ENCODE data around the gene ENTHD1.

Gene ENTHD1

DNA sequence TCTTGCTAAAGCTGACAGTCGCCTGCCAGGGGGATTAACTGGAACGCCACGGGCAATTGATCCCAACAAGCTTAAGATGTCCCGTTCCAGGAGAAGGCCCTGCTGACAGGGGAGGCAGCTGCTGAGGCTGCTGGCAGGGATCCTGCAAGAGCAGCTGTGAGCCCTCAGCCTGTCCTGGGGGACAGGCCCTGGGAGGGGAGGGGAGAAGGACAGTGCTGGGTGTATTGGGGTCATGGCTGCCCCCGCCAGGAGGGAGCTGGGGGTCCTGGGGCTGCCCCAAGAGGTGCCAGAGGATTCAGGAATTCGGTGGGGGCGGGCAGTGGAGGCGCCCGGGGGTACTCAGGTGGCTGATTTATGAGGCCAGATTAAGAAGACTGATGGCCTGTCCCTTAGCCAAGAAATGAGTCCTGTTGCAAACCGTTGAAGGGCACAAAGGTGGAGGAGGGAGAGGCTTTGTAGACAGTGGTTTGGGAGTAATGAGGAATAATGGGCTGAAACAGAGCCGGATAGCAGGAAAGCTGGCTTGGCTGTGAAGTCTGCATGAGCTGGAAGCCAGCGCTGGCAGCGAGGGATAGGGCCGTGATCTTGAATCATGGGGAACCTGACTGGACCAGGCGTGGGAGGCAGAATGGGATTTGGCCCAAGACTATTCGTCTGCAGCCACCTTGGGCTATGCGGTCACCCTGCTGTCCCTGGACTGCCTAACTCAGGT is 189.5 kb downstream of the ENTHD1 start:
- Histone ChIP-seq H3K9me3 (ENCODE audit: control insufficient read depth, low read depth, low read length) (no peaks in the 10 kb centered on the region), H3K27ac (ENCODE audit: low read length) (no peak overlapping the region), H3K27me3 (ENCODE audit: control insufficient read depth, insufficient read depth, low read length) (no peaks in the 10 kb centered on the region), H3K4me1 (ENCODE audit: control insufficient read depth, low read depth, low read length) (peaks cover 8% of the 10 kb centered on the region), H3K36me3 (ENCODE audit: control insufficient read depth, low read depth, low read length) (no peaks in the 10 kb centered on the region), H3K9ac (ENCODE audit: low read length) (no peak overlapping the region), H3K4me3 (ENCODE audit: low read length) (no peak overlapping the region)

DNA sequence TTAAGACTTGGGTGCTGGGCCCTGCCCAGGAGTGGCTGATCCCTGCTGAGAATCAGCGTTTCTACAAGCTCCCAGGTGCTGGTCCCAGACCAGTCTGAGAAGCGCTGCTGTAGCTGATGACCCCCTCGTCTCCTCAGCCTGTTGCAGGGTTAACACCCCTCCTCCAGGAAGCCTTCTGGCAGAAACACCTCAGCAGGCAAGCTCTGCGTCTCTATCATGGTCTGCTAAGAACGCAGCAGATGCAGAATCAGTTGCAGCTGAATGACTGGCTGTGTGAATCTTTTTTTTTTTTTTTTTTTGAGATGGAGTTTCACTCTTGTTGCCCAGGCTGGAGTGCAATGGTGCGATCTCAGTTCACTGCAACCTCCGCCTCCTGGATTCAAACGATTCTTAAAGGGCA is 190.5 kb downstream of the ENTHD1 start:
- no peaks in the 10 kb centered on the region for H3K9me3 ChIP-seq (ENCODE audit: control insufficient read depth, low read depth, low read length)
- no peaks in the 10 kb centered on the region for H3K36me3 ChIP-seq (ENCODE audit: control insufficient read depth, low read depth, low read length)
- no peak overlapping the region for H3K9ac ChIP-seq (ENCODE audit: low read length)
- no peaks in the 10 kb centered on the region for H3K27me3 ChIP-seq (ENCODE audit: control insufficient read depth, insufficient read depth, low read length)
- H3K4me3 ChIP-seq (ENCODE audit: low read length): no peak overlapping the region
- H3K27ac ChIP-seq (ENCODE audit: low read length): no peak overlapping the region
- peaks cover 8% of the 10 kb centered on the region for H3K4me1 ChIP-seq (ENCODE audit: control insufficient read depth, low read depth, low read length)

DNA sequence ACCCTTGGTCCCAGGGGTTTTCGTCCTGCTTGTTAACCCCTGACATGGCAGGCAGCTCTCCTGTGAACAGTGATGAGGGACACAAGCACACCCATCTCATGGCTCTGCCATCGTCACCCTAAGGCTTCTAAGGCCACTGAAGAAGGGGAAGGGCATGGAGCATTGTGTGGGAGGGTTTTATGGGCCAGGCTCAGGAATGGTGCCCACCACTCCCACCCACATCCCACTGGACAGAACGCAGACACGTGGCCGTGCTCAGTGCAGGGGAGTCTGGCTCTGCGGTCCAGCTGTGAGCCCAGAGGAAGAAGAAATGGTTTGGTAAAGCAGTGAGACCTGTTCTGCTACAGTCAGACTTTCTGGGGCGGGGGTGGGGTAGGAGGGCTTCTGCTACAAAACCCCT is 193.0 kb downstream of the ENTHD1 start:
- no peaks in the 10 kb centered on the region for H3K27me3 ChIP-seq (ENCODE audit: control insufficient read depth, insufficient read depth, low read length)
- no peaks in the 10 kb centered on the region for H3K9me3 ChIP-seq (ENCODE audit: control insufficient read depth, low read depth, low read length)
- H3K4me1 ChIP-seq (ENCODE audit: control insufficient read depth, low read depth, low read length): no peaks in the 10 kb centered on the region
- H3K36me3 ChIP-seq (ENCODE audit: control insufficient read depth, low read depth, low read length): no peaks in the 10 kb centered on the region
- H3K4me3 ChIP-seq (ENCODE audit: low read length): no peak overlapping the region
- H3K27ac ChIP-seq (ENCODE audit: low read length): no peak overlapping the region
- no peak overlapping the region for H3K9ac ChIP-seq (ENCODE audit: low read length)

DNA sequence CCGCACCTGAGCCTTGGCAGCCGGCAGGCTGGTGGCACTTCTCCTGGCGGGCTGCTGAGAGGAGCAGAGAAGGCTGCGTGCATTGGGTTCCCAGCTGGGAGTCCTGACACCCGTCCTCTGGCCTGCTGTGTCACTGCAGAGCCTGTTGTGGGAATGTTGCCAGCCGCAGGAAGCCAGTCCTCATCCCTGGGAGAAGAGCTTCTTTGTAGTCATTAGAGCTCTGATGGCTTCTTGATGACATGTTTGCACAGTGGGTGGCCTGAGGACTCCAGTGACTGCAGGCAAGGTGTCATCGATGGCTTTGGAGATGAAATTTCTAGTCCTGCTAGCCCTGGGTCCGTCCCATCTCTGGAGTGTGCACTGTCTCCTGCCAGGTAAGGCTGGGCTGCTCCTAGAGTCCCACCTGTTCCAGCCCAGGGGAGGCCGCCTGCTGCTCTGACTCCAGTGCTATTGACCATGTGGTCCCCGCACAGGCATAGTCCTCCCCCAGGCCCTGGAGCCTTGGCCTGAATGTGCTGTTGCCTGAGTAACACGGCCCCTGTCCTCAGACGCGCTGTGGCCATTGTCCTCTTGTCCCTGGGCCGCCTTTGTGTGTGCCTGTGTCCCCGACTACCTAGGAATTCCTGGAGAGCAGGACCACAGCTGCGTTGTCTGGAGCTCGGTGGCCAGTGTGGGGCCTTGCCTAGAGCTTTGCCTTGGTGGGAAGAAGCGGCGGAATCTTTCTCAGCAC is 193.8 kb downstream of the ENTHD1 start:
- Histone ChIP-seq H3K36me3 (ENCODE audit: control insufficient read depth, low read depth, low read length) (no peaks in the 10 kb centered on the region), H3K4me1 (ENCODE audit: control insufficient read depth, low read depth, low read length) (no peaks in the 10 kb centered on the region), H3K4me3 (ENCODE audit: low read length) (no peak overlapping the region), H3K27ac (ENCODE audit: low read length) (no peak overlapping the region), H3K9me3 (ENCODE audit: control insufficient read depth, low read depth, low read length) (no peaks in the 10 kb centered on the region), H3K9ac (ENCODE audit: low read length) (no peak overlapping the region), H3K27me3 (ENCODE audit: control insufficient read depth, insufficient read depth, low read length) (no peaks in the 10 kb centered on the region)

DNA sequence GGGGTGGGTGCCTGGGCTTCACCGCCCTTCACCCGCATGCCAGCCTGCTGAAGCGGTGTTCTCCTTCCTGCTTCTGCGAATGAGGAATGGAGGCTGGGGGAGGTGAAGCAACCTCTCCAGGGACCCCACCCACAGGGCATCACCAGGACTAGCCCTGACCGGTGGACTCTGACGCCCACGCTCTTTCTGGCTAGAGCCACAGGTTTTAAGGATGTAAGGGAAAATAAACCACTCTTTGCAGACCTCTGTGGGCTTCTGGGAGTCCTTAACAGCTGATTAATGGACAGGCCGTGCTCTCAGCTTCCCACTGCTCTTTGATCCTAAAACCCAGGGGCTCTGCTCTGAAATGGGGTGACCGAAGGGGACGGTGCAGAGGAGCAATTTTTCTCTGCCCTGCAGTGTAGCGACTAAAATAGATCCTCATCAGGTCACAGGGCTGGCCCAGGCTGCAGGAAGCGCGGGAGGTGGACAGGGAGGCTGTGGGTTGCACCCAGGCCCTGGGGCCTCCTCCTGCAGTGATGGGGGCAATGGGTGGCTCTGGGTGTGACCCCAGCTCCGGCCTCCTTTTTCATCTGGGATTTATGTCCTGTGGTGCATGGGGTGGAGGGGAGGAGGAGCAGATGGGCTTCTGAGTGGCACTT is 195.7 kb downstream of the ENTHD1 start:
- Histone ChIP-seq H3K9me3 (ENCODE audit: control insufficient read depth, low read depth, low read length) (no peaks in the 10 kb centered on the region), H3K36me3 (ENCODE audit: control insufficient read depth, low read depth, low read length) (no peaks in the 10 kb centered on the region), H3K27ac (ENCODE audit: low read length) (no peak overlapping the region), H3K4me1 (ENCODE audit: control insufficient read depth, low read depth, low read length) (no peaks in the 10 kb centered on the region), H3K9ac (ENCODE audit: low read length) (no peak overlapping the region), H3K27me3 (ENCODE audit: control insufficient read depth, insufficient read depth, low read length) (no peaks in the 10 kb centered on the region), H3K4me3 (ENCODE audit: low read length) (no peak overlapping the region)

DNA sequence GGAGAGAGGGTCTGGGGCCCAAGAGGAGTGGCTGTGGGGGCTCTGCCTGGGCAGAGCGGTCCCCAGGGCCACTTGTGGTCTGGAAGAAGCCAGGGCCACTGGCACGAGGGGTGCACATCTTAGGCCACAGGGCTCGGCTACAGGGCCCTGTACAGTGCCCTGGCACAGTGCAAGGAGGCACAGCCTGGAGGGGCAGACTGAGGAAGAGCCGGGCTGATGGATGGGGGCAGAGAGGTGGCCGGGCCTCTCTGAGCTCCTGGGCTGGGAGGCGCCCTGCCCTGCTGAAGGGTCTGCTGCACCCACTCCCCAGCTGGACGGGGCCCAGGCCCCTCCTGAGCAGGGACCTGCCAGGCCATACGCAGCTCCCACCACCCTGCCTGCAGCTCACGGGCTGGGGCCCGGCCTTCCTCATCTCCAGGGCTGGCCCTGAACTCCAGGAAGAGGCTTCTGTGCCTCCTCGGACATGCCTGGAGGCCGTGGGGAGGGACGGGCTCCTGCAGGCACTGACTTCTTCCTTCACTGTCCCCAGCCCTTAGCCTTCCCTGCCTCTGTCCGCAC is 199.5 kb downstream of the ENTHD1 start:
- H3K36me3 ChIP-seq (ENCODE audit: control insufficient read depth, low read depth, low read length): no peaks in the 10 kb centered on the region
- H3K9me3 ChIP-seq (ENCODE audit: control insufficient read depth, low read depth, low read length): no peaks in the 10 kb centered on the region
- H3K4me3 ChIP-seq (ENCODE audit: low read length): no peak overlapping the region
- H3K9ac ChIP-seq (ENCODE audit: low read length): no peak overlapping the region
- H3K4me1 ChIP-seq (ENCODE audit: control insufficient read depth, low read depth, low read length): no peaks in the 10 kb centered on the region
- no peak overlapping the region for H3K27ac ChIP-seq (ENCODE audit: low read length)
- no peaks in the 10 kb centered on the region for H3K27me3 ChIP-seq (ENCODE audit: control insufficient read depth, insufficient read depth, low read length)

Measured in iPS-18a (cell line).